Smooth muscle cell of the brain vasculature (primary cell): ENCODE data around the gene RRP1.

ENCODE experiments used
- DNase-seq: peaks from one replicate; pipeline ENCODE4 v3.0.0-alpha.2; 2012; ENCODE audit warnings: low read depth, low spot score

RRP1 gene

GRCh38 chr21:43775190-43775589, 14.2 kb upstream of the RRP1 start:
- no peak for DNase-seq

GRCh38 chr21:43775795-43776430, 13.5 kb upstream of the RRP1 start, which contains the start of gene CSTB:
Gene CSTB, minus strand, starts transcription at chr21:43776308. Its CDS starts 39 bp downstream, at chr21:43776269.
- DNase-seq = no peak

- DNase-seq = no peak
These were observed 11.4 kb upstream of the RRP1 start for GRCh38 chr21:43777953-43778352.

- no peak for DNase-seq
These were observed 10.7 kb upstream of the RRP1 start for GRCh38 chr21:43778469-43779335.

GRCh38 chr21:43779660-43780059, 9.7 kb upstream of the RRP1 start:
- DNase-seq = no peak

GRCh38 chr21:43781846-43782245, 7.5 kb upstream of the RRP1 start:
- DNase-seq = no peak

- DNase-seq = no peak
These were observed 6.8 kb upstream of the RRP1 start for GRCh38 chr21:43782431-43783097.

- no peak for DNase-seq
These were observed 6.2 kb upstream of the RRP1 start for GRCh38 chr21:43783098-43783700.

GRCh38 chr21:43785134-43785533, 4.2 kb upstream of the RRP1 start:
- DNase-seq = no peak

- DNase-seq = no peak
These were observed 3.0 kb upstream of the RRP1 start for GRCh38 chr21:43786300-43786806.

- no peak for DNase-seq
These were observed 2.5 kb upstream of the RRP1 start for GRCh38 chr21:43786807-43787440.

GRCh38 chr21:43790010-43790524, 690 bp downstream of the RRP1 start:
- no peak for DNase-seq

- DNase-seq = no peak
These were observed 3.0 kb downstream of the RRP1 start for GRCh38 chr21:43792406-43792805.

GRCh38 chr21:43793243-43793642, 3.9 kb downstream of the RRP1 start:
- no peak for DNase-seq

GRCh38 chr21:43794311-43794710, 4.9 kb downstream of the RRP1 start:
- no peak for DNase-seq

GRCh38 chr21:43794857-43795256, 5.5 kb downstream of the RRP1 start:
- DNase-seq = no peak

- no peak for DNase-seq
These were observed 8.0 kb downstream of the RRP1 start for GRCh38 chr21:43797415-43797814.

GRCh38 chr21:43797925-43798715, 8.7 kb downstream of the RRP1 start:
- no peak for DNase-seq

- DNase-seq = no peak
These were observed 10.0 kb downstream of the RRP1 start for GRCh38 chr21:43799301-43799840.

- DNase-seq = no peak
These were observed 10.7 kb downstream of the RRP1 start for GRCh38 chr21:43800124-43800523.
